HCT116 (cell line): ENCODE results near the gene COL18A1. TPM values are rescaled to one million over a fixed set of nuclear protein-coding genes. Genes with fewer than 3 reads are reported as not detected.

ENCODE experiments used
- ATAC-seq: fragments of 200-7000 bp; cut with Tn5 transposase; 2 replicates; pipeline ENCODE4 v1.9.1; 2020; ENCODE audit warnings: mild to moderate bottlenecking, moderate library complexity
- BruUV-seq: library from RNA; stranded (reverse); fragments of 400-500 nt; replicated peaks from 2 replicates; lab custom pipeline; 2021; lab: Mats Ljungman, UMichigan
- CTCF ChIA-PET: fragments of 300-600 bp; sonication (Branson Sonifier 250); formaldehyde crosslinking; loops from one replicate; lab custom pipeline; 2021; ENCODE audit warnings: antibody characterized with exemption; lab: Charles Lee
- POLR2A ChIA-PET: fragments of 300-600, 350-600 bp; sonication (Branson Sonifier 250); formaldehyde crosslinking; loops from one replicate; lab custom pipeline; 2021; ENCODE audit warnings: antibody characterized with exemption; lab: Charles Lee
- RAD21 ChIA-PET, 2 experiments: fragments of 300-600 bp; sonication (Branson Sonifier 250); formaldehyde crosslinking; loops; one replicate each; lab custom pipeline; 2023; ENCODE audit warnings: low total read pairs in 2 of 2; ENCODE audit not compliant: uncharacterized antibody in 2 of 2, unreplicated experiment in 2 of 2, low non-redundant PET in 1 of 2; lab: Charles Lee
- DNase-seq: peaks from one replicate; pipeline ENCODE4 v3.0.0-alpha.2; 2010; ENCODE audit warnings: low read depth, low spot score
- H2AFZ ChIP-seq: fragments of 200-600 bp; shearing (Covaris generic), sonication (generic); 2 replicates; pipeline ENCODE4 v1.6.1; 2017; ENCODE audit warnings: low read depth, mixed run types, mixed read lengths, antibody characterized with exemption, low read length; ENCODE audit not compliant: poor library complexity, severe bottlenecking
- H3K27ac ChIP-seq: 2 replicates; pipeline ENCODE4 v1.5.1; 2012; ENCODE audit warnings: low read depth, low read length
- H3K27me3 ChIP-seq: fragments of 200-600 bp; sonication (generic); 2 replicates; pipeline ENCODE4 v1.6.1; 2016; ENCODE audit warnings: mixed run types, low read length, mixed read lengths; ENCODE audit not compliant: insufficient read depth
- H3K36me3 ChIP-seq, 2 experiments: fragments of 200-500 bp in 1 of 2; fragments of 200-600 bp in 1 of 2; sonication (Bioruptor generic) in 1 of 2; sonication (generic) in 1 of 2; 2 replicates each; pipeline versions ENCODE4 v1.5.1 to v1.6.1; 2014 to 2016; ENCODE audit warnings: low read length in 2 of 2, inconsistent platforms in 1 of 2, mixed read lengths in 1 of 2, mixed run types in 1 of 2; ENCODE audit not compliant: insufficient read depth in 2 of 2, control insufficient read depth in 1 of 2
- H3K4me1 ChIP-seq, 2 experiments: fragments of 200-600 bp in 1 of 2; sonication (generic) in 1 of 2; 2 replicates each; pipeline versions ENCODE4 v1.5.1 to v1.6.1; 2012 to 2017; ENCODE audit warnings: low read length in 2 of 2, inconsistent platforms in 1 of 2, mild to moderate bottlenecking in 1 of 2, mixed read lengths in 1 of 2, mixed run types in 1 of 2, moderate library complexity in 1 of 2; ENCODE audit not compliant: insufficient read depth in 2 of 2, control insufficient read depth in 1 of 2
- H3K4me2 ChIP-seq: fragments of 200-600 bp; sonication (generic); 2 replicates; pipeline ENCODE4 v1.6.1; 2017; ENCODE audit warnings: mixed run types, low read length, mixed read lengths
- H3K4me3 ChIP-seq, 2 experiments: fragments of 200-600 bp in 1 of 2; sonication (generic) in 1 of 2; replicated peaks in 1 of 2; 2 replicates each; pipeline ENCODE4 v1.5.1; 2011 to 2016; ENCODE audit warnings: low read length in 2 of 2, control low read depth in 1 of 2, low read depth in 1 of 2, mild to moderate bottlenecking in 1 of 2, mixed read lengths in 1 of 2, mixed run types in 1 of 2
- H3K79me2 ChIP-seq: fragments of 200-600 bp; sonication (generic); 2 replicates; pipeline ENCODE4 v1.6.1; 2017; ENCODE audit warnings: mild to moderate bottlenecking, mixed run types, low read length, moderate library complexity, mixed read lengths; ENCODE audit not compliant: insufficient read depth
- H3K9ac ChIP-seq: fragments of 200-600 bp; sonication (generic); 2 replicates; pipeline ENCODE4 v1.6.1; 2016; ENCODE audit warnings: low read length, mixed read lengths
- H3K9me2 ChIP-seq: fragments of 200-600 bp; sonication (generic), shearing (Covaris generic); 2 replicates; pipeline ENCODE4 v1.6.1; 2017; ENCODE audit warnings: mixed run types, mild to moderate bottlenecking, moderate library complexity; ENCODE audit not compliant: insufficient read depth
- H3K9me3 ChIP-seq, 2 experiments: fragments of 200-500 bp in 1 of 2; fragments of 200-600 bp in 1 of 2; sonication (Bioruptor generic) in 1 of 2; sonication (generic) in 1 of 2; 2 replicates each; pipeline ENCODE4 v1.6.1; 2014 to 2017; ENCODE audit warnings: low read length in 2 of 2, mixed read lengths in 2 of 2, inconsistent platforms in 1 of 2, low read depth in 1 of 2, mild to moderate bottlenecking in 1 of 2, mixed run types in 1 of 2, moderate library complexity in 1 of 2; ENCODE audit not compliant: control insufficient read depth in 1 of 2, insufficient read depth in 1 of 2
- H4K20me1 ChIP-seq: fragments of 200-600 bp; sonication (generic), shearing (Covaris generic); 2 replicates; pipeline ENCODE4 v1.6.1; 2017; ENCODE audit warnings: mixed run types, mild to moderate bottlenecking, moderate library complexity; ENCODE audit not compliant: insufficient read depth
- EZH2 ChIP-seq: fragments of 200-600 bp; sonication (generic); IDR thresholded peaks from 2 replicates; pipeline ENCODE4 v1.6.1; 2017; ENCODE audit warnings: antibody characterized with exemption, mixed run types
- POLR2AphosphoS5 ChIP-seq: IDR thresholded peaks from 2 replicates; pipeline ENCODE4 v1.6.1; 2011; ENCODE audit warnings: mild to moderate bottlenecking, low read depth, low read length, moderate library complexity
- REST ChIP-seq: IDR thresholded peaks from 2 replicates; pipeline ENCODE4 v1.6.1; 2012; ENCODE audit warnings: low read depth
- SIN3A ChIP-seq: IDR thresholded peaks from 2 replicates; pipeline ENCODE4 v1.6.1; 2012; ENCODE audit warnings: low read depth
- ZBTB33 ChIP-seq: IDR thresholded peaks from 2 replicates; pipeline ENCODE4 v1.6.1; 2011; ENCODE audit warnings: mild to moderate bottlenecking, low read length, moderate library complexity; ENCODE audit not compliant: insufficient replicate concordance; ENCODE audit errors: extremely low read depth
- intact Hi-C: fragments of 100-400 bp; cut with micrococcal nuclease; formaldehyde crosslinking; loops from 2 replicates; pipeline ENCODE4 v1.10.0; 2022
- total RNA-seq: library from RNA; stranded (reverse); gene quantifications from one replicate; pipeline ENCODE4 v1.2.1, GENCODE V29; 2021; ENCODE audit not compliant: unreplicated experiment

COL18A1 gene
- total RNA-seq, 1 experiment from 2014 or later: 59.5 TPM

- peak overlapping the region; percentile 99 for H3K4me2 ChIP-seq
- H3K4me1 ChIP-seq: peaks cover 4 to 18% of the 10 kb centered on the region in 2 experiments
- H3K4me3 ChIP-seq: peak overlapping the region; percentile 70 to 92
- no peaks in the 10 kb centered on the region for H4K20me1 ChIP-seq
- TF ChIP-seq ZBTB33: no peak
- TF ChIP-seq, all 23 proteins: peak for 0
- ChIA-PET POLR2A (no interaction called here), CTCF (no interaction called here), RAD21 (no interaction called here)
- intact Hi-C loops: no loop called here
- DNase-seq: no peak
- Histone ChIP-seq H3K9ac (peak overlapping the region; percentile 97), H2AFZ (no peak overlapping the region), H3K79me2 (peaks cover 57% of the 10 kb centered on the region), H3K27me3 (no peaks in the 10 kb centered on the region), H3K9me2 (no peaks in the 10 kb centered on the region), H3K27ac (peak overlapping the region; percentile 63; the same call in 1 of the 2 replicates), H3K9me3 (no peaks in the 10 kb centered on the region), H3K36me3 (peaks cover 0 to 15% of the 10 kb centered on the region in 2 experiments; a peak in 2 of 4 replicates)
- no peak for ATAC-seq
- BruUV-seq: no TSS peak
These were observed 135.6 kb downstream of the COL18A1 start for GRCh38 chr21:45540601-45540970.

GRCh38 chr21:45541221-45542039 lies 136.5 kb downstream of the COL18A1 start:
- Histone ChIP-seq H3K4me2 (peak overlapping the region; percentile 99), H3K9me2 (no peaks in the 10 kb centered on the region), H3K9me3 (no peaks in the 10 kb centered on the region), H3K4me1 (peaks cover 4 to 18% of the 10 kb centered on the region in 2 experiments), H3K36me3 (peaks cover 0 to 11% of the 10 kb centered on the region in 2 experiments; a peak in 2 of 4 replicates), H4K20me1 (no peaks in the 10 kb centered on the region), H3K27me3 (no peaks in the 10 kb centered on the region), H3K79me2 (peaks cover 48% of the 10 kb centered on the region), H3K4me3 (peak overlapping the region; percentile 70 to 92), H2AFZ (no peak overlapping the region), H3K27ac (peak overlapping the region; percentile 63), H3K9ac (peak overlapping the region; percentile 97)
- DNase-seq (peak; percentile 31), ATAC-seq (peak; percentile 84)
- TF ChIP-seq EZH2: no peak
- TF ChIP-seq SIN3A: no peak
- TF ChIP-seq POLR2AphosphoS5: peak; percentile 43; the same call in 1 of the 2 replicates
- TF ChIP-seq REST: no peak
- TSS peak; percentile 70 for BruUV-seq
- RAD21 ChIA-PET: no interaction called here
- POLR2A ChIA-PET: no interaction called here
- intact Hi-C loops: no loop called here
- CTCF ChIA-PET: no interaction called here
